ENCODE measurements around the gene NCKAP1. TPM values are rescaled to one million over a fixed set of nuclear protein-coding genes. Genes with fewer than 3 reads are reported as not detected.

NCKAP1 gene
- total RNA-seq, 2 donors from 2014 or later = 81.7 to 116 TPM

DNA sequence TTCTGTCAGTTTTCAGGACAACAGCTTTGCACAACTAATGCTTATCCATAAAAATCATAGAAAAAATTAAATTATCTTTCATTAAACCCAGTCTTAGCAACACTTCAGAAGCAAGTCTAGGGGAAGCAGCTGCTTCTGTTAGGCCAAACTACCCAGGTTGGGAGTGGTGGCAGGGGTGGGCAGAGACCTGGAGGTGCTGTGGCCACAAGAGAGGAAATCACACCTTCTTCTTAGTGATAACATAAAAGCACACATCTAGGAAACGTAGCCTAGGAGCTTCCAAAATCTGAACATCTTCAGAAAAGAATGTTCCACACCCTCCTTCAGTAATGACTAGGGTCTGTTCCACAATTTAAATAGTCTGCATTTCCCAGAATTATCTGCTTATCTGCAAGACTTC is 139.5 kb downstream of the NCKAP1 start:
- TF ChIP-seq, protein P1, sequence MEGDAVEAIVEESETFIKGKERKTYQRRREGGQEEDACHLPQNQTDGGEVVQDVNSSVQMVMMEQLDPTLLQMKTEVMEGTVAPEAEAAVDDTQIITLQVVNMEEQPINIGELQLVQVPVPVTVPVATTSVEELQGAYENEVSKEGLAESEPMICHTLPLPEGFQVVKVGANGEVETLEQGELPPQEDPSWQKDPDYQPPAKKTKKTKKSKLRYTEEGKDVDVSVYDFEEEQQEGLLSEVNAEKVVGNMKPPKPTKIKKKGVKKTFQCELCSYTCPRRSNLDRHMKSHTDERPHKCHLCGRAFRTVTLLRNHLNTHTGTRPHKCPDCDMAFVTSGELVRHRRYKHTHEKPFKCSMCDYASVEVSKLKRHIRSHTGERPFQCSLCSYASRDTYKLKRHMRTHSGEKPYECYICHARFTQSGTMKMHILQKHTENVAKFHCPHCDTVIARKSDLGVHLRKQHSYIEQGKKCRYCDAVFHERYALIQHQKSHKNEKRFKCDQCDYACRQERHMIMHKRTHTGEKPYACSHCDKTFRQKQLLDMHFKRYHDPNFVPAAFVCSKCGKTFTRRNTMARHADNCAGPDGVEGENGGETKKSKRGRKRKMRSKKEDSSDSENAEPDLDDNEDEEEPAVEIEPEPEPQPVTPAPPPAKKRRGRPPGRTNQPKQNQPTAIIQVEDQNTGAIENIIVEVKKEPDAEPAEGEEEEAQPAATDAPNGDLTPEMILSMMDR (IDR thresholded peaks at IDR 0.05) = no peak
- TF ChIP-seq POLR2AphosphoS5 (IDR thresholded peaks at IDR 0.05) = no peak
- TF ChIP-seq POLR2A (IDR thresholded peaks at IDR 0.05) = no peak
- intact Hi-C loops (cut with DNase I) = no loop called here
- Histone ChIP-seq H3K4me1 (replicated peaks) (no peaks in the 10 kb centered on the region), H3K27ac (no peak overlapping the region), H3K9me3 (no peaks in the 10 kb centered on the region), H3K36me3 (no peaks in the 10 kb centered on the region), H3K27me3 (replicated peaks; ENCODE audit: insufficient read depth) (no peaks in the 10 kb centered on the region), H3K4me3 (no peak overlapping the region)
- WGBS = 59% methylated on average over 1 of the region's 1 CpG
- DNase-seq (ENCODE audit: low spot score) = no peak

DNA sequence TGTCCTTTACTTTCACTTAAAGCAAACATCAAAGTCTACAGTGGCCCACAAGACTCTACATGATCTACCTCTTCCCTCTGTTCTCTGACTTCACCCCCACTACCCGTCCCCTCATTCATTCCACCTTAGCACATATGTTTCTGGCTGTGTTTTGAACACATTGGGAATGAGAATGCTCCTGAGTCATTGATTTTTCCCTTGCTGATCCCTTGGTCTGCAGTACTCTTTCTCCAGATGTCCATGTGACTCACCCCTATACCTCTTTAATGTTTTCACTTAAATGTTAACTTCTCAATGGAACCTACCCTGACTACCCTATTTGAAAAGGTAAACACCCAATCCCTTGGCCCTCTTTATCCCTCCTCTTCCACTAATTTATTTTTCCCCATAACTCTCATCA is 141.1 kb downstream of the NCKAP1 start:
- Histone ChIP-seq H3K27ac (no peak overlapping the region), H3K36me3 (no peaks in the 10 kb centered on the region), H3K4me3 (no peak overlapping the region), H3K27me3 (replicated peaks; ENCODE audit: insufficient read depth) (no peaks in the 10 kb centered on the region), H3K4me1 (replicated peaks) (no peaks in the 10 kb centered on the region), H3K9me3 (no peaks in the 10 kb centered on the region)
- TF ChIP-seq POLR2A (IDR thresholded peaks at IDR 0.05) (no peak), POLR2AphosphoS5 (IDR thresholded peaks at IDR 0.05) (no peak)
- TF ChIP-seq, protein P1 (IDR thresholded peaks at IDR 0.05) = no peak
- no peak for DNase-seq (ENCODE audit: low spot score)
- WGBS = 97% methylated on average over 1 of the region's 1 CpG
- intact Hi-C loops (cut with DNase I) = no loop called here

DNA sequence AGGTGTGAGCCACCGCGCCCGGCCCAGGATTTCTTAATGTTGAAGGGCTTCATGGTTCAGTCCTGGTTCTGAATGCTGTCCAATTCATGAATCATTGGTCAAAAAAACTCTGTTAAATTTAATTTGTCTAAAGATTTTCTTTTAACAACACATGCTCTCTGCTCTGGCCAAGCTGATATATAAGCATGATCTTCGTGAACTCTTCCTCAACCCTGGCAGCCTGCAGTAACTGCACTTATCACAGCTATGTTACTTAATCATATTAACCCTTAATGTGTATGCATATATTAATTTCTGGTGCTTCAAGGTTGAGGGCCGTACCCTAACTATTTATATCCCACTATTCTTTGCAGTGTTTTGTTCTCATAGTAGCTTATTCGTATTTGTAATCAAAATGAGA is 142.5 kb downstream of the NCKAP1 start:
- H3K36me3 ChIP-seq = no peaks in the 10 kb centered on the region
- no peak for DNase-seq (ENCODE audit: low spot score)
- H3K4me3 ChIP-seq = no peak overlapping the region
- no peak overlapping the region for H3K27ac ChIP-seq
- H3K9me3 ChIP-seq = no peaks in the 10 kb centered on the region
- H3K4me1 ChIP-seq (replicated peaks) = no peaks in the 10 kb centered on the region
- no peaks in the 10 kb centered on the region for H3K27me3 ChIP-seq (replicated peaks; ENCODE audit: insufficient read depth)
- TF ChIP-seq POLR2A (IDR thresholded peaks at IDR 0.05) (no peak), POLR2AphosphoS5 (IDR thresholded peaks at IDR 0.05) (no peak)
- TF ChIP-seq, protein P1 (IDR thresholded peaks at IDR 0.05) = no peak
- 98% methylated on average over 6 of the region's 6 CpGs for WGBS
- intact Hi-C loops (cut with DNase I) = no loop called here

DNA sequence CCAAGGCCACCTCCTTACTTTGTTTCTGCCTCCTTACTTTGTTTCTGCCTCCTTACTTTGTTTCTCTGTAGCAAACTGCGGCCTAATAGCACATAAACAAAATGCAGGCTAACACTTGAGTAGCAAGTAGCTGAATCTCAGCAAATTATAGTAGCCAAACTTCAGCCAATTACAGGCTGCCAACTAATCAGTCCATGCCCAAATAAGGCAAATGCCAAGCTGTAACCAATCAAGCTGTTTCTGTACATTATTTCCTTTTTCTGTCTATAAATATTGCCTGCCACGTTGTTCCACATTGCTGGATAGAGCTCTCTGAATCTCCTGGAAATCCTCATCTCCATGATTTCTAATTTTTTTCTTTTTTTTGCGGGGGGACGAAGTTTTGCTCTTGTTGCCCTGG is 143.1 kb downstream of the NCKAP1 start:
- Histone ChIP-seq H3K4me3 (no peak overlapping the region), H3K36me3 (no peaks in the 10 kb centered on the region), H3K9me3 (no peaks in the 10 kb centered on the region), H3K27ac (no peak overlapping the region), H3K4me1 (replicated peaks) (no peaks in the 10 kb centered on the region), H3K27me3 (replicated peaks; ENCODE audit: insufficient read depth) (no peaks in the 10 kb centered on the region)
- no peak for DNase-seq (ENCODE audit: low spot score)
- 91% methylated on average over 4 of the region's 4 CpGs for WGBS
- no peak for TF ChIP-seq POLR2A (IDR thresholded peaks at IDR 0.05)
- TF ChIP-seq, protein P1 (IDR thresholded peaks at IDR 0.05) = no peak
- no peak for TF ChIP-seq POLR2AphosphoS5 (IDR thresholded peaks at IDR 0.05)
- intact Hi-C loops (cut with DNase I) = no loop called here

- Histone ChIP-seq H3K4me1 (replicated peaks) (no peaks in the 10 kb centered on the region), H3K4me3 (no peak overlapping the region), H3K36me3 (no peaks in the 10 kb centered on the region), H3K9me3 (no peaks in the 10 kb centered on the region), H3K27ac (no peak overlapping the region), H3K27me3 (replicated peaks; ENCODE audit: insufficient read depth) (no peaks in the 10 kb centered on the region)
- no peak for DNase-seq (ENCODE audit: low spot score)
- no peak for TF ChIP-seq POLR2A (IDR thresholded peaks at IDR 0.05)
- TF ChIP-seq, protein P1 (IDR thresholded peaks at IDR 0.05) = no peak
- no peak for TF ChIP-seq POLR2AphosphoS5 (IDR thresholded peaks at IDR 0.05)
- intact Hi-C loops (cut with DNase I) = no loop called here
- 89% methylated on average over 9 of the region's 9 CpGs for WGBS
Observed at GRCh38 chr2:182894174-182894573, 144.1 kb downstream of the NCKAP1 start.
